HepG2 (cell line): Measurements from ENCODE around the gene SLC13A3. TPM values are rescaled to one million over a fixed set of nuclear protein-coding genes. Genes with fewer than 3 reads are reported as not detected.
A peak's percentile ranks its signal among the peaks of the same experiment; 100 is the strongest.

ENCODE experiments used
- BRD4 ChIP-seq: sonication (generic); formaldehyde crosslinking; IDR thresholded peaks from 2 replicates; pipeline ENCODE4 v1.4.0; 2020; ENCODE audit warnings: missing genetic modification reagents
- CREM ChIP-seq, 2 experiments: sonication (generic) in 1 of 2; formaldehyde crosslinking in 1 of 2; IDR thresholded peaks; 2 replicates each; pipeline versions ENCODE4 v1.4.0 to v1.6.1; 2016 to 2020; ENCODE audit warnings: antibody characterized with exemption in 1 of 2, mild to moderate bottlenecking in 1 of 2, missing genetic modification reagents in 1 of 2
- EP300 ChIP-seq, 3 experiments: sonication (generic) in 1 of 3; formaldehyde crosslinking in 1 of 3; IDR thresholded peaks; 2 replicates each; pipeline versions ENCODE4 v1.5.1 to v1.6.1; 2011 to 2020; ENCODE audit warnings: low read depth in 2 of 3, low read length in 2 of 3, borderline replicate concordance in 1 of 3, improper control_type of control experiment in 1 of 3, mild to moderate bottlenecking in 1 of 3, missing genetic modification reagents in 1 of 3, moderate library complexity in 1 of 3
- FOXP4 ChIP-seq: sonication (generic); formaldehyde crosslinking; IDR thresholded peaks from 2 replicates; pipeline ENCODE4 v1.4.0; 2020; ENCODE audit warnings: missing genetic modification reagents
- MEF2D ChIP-seq: sonication (generic); formaldehyde crosslinking; IDR thresholded peaks from 2 replicates; pipeline ENCODE4 v1.5.1; 2020; ENCODE audit warnings: mild to moderate bottlenecking, missing genetic modification reagents
- MTA3 ChIP-seq: sonication (generic); formaldehyde crosslinking; IDR thresholded peaks from 2 replicates; pipeline ENCODE4 v1.4.0; 2020; ENCODE audit warnings: missing genetic modification reagents
- MTF2 ChIP-seq: sonication (generic); formaldehyde crosslinking; IDR thresholded peaks from 2 replicates; pipeline ENCODE4 v1.5.0; 2020; ENCODE audit warnings: missing genetic modification reagents, borderline replicate concordance
- NCOA1 ChIP-seq: sonication (generic); formaldehyde crosslinking; IDR thresholded peaks from 2 replicates; pipeline ENCODE4 v1.9.0; 2021; ENCODE audit warnings: missing genetic modification reagents
- NR0B2 ChIP-seq: sonication (generic); formaldehyde crosslinking; IDR thresholded peaks from 2 replicates; pipeline ENCODE4 v1.4.0; 2020; ENCODE audit warnings: mild to moderate bottlenecking, missing genetic modification reagents
- TCF12 ChIP-seq, 2 experiments: fragments of 450-650 bp in 1 of 2; sonication (generic) in 1 of 2; formaldehyde crosslinking in 1 of 2; IDR thresholded peaks; 2 replicates each; pipeline versions ENCODE4 v1.6.1 to v1.8.0; 2017 to 2022; ENCODE audit warnings: antibody characterized with exemption in 1 of 2, mild to moderate bottlenecking in 1 of 2, missing genetic modification reagents in 1 of 2, moderate library complexity in 1 of 2
- ZBTB14 ChIP-seq: sonication (generic); formaldehyde crosslinking; IDR thresholded peaks from 2 replicates; pipeline ENCODE4 v1.4.0; 2020; ENCODE audit warnings: missing genetic modification reagents
- ZFY ChIP-seq: sonication (generic); formaldehyde crosslinking; IDR thresholded peaks from 2 replicates; pipeline ENCODE4 v1.4.0; 2020; ENCODE audit warnings: missing genetic modification reagents
- ZKSCAN5 ChIP-seq: sonication (generic); formaldehyde crosslinking; IDR thresholded peaks from 2 replicates; pipeline ENCODE4 v1.5.1; 2020; ENCODE audit warnings: mild to moderate bottlenecking, missing genetic modification reagents
- ZKSCAN8 ChIP-seq: IDR thresholded peaks from 2 replicates; pipeline ENCODE4 v1.6.1; 2016; ENCODE audit warnings: borderline replicate concordance, missing genetic modification reagents, missing compliant biosample characterization
- ZMYM2 ChIP-seq: sonication (generic); formaldehyde crosslinking; IDR thresholded peaks from 2 replicates; pipeline ENCODE4 v1.8.0; 2022; ENCODE audit warnings: mild to moderate bottlenecking, missing genetic modification reagents
- ZNF205 ChIP-seq: IDR thresholded peaks from 2 replicates; pipeline ENCODE4 v1.6.1; 2018; ENCODE audit warnings: missing biosample characterization, missing genetic modification reagents
- ZNF343 ChIP-seq: sonication (generic); formaldehyde crosslinking; IDR thresholded peaks from 2 replicates; pipeline ENCODE4 v1.4.0; 2020; ENCODE audit warnings: mild to moderate bottlenecking, missing genetic modification reagents
- ZNF639 ChIP-seq: conservative IDR thresholded peaks from 2 replicates; pipeline ENCODE4 v1.6.1; 2018; ENCODE audit warnings: missing genetic modification reagents
- ZNF670 ChIP-seq: sonication (generic); formaldehyde crosslinking; IDR thresholded peaks from 2 replicates; pipeline ENCODE4 v1.8.0; 2022; ENCODE audit warnings: mild to moderate bottlenecking, missing genetic modification reagents, borderline replicate concordance
- ZNF703 ChIP-seq: sonication (generic); formaldehyde crosslinking; IDR thresholded peaks from 2 replicates; pipeline ENCODE4 v1.5.1; 2020; ENCODE audit warnings: missing genetic modification reagents, mild to moderate bottlenecking, moderate library complexity, borderline replicate concordance
- ZNF724P ChIP-seq: sonication (generic); formaldehyde crosslinking; IDR thresholded peaks from 2 replicates; pipeline ENCODE4 v1.8.0; 2022; ENCODE audit warnings: missing genetic modification reagents, borderline replicate concordance
- polyA plus RNA-seq, 8 experiments: library from polyadenylated mRNA; depleted of rRNA in 3 of 8; stranded (reverse) in 7 of 8; unstranded in 1 of 8; fragments of >200 nt; fragmentation: Illumina TruSeq in 4 of 8; extraction: Trizol in 4 of 8; gene quantifications; 2 replicates each; pipeline versions ENCODE4 v1.2.1 to v1.2.3, GENCODE V29; 2011 to 2016; ENCODE audit warnings: low read depth in 4 of 8, missing spikeins in 1 of 8, mixed read lengths in 1 of 8; ENCODE audit not compliant: insufficient read depth in 1 of 8
- total RNA-seq, 5 experiments: library from RNA; depleted of rRNA; stranded (reverse); fragments of >200 nt; fragmentation: Illumina TruSeq; extraction: Trizol; gene quantifications; 2 replicates each; pipeline ENCODE4 v1.2.3, GENCODE V29; 2016; ENCODE audit warnings: low read depth in 1 of 5
- TF ChIP-seq, protein P1 (sequence below): sonication (generic); formaldehyde crosslinking; IDR thresholded peaks from 2 replicates; pipeline ENCODE4 v1.8.0; 2023; ENCODE audit warnings: mild to moderate bottlenecking, missing genetic modification reagents

SLC13A3 gene
- total and polyA plus RNA-seq, 2 of the 13 experiments (the other 11 are each of a cell fraction or from before 2014, with no cell fraction given): 66.5 to 76.0 TPM

DNA sequence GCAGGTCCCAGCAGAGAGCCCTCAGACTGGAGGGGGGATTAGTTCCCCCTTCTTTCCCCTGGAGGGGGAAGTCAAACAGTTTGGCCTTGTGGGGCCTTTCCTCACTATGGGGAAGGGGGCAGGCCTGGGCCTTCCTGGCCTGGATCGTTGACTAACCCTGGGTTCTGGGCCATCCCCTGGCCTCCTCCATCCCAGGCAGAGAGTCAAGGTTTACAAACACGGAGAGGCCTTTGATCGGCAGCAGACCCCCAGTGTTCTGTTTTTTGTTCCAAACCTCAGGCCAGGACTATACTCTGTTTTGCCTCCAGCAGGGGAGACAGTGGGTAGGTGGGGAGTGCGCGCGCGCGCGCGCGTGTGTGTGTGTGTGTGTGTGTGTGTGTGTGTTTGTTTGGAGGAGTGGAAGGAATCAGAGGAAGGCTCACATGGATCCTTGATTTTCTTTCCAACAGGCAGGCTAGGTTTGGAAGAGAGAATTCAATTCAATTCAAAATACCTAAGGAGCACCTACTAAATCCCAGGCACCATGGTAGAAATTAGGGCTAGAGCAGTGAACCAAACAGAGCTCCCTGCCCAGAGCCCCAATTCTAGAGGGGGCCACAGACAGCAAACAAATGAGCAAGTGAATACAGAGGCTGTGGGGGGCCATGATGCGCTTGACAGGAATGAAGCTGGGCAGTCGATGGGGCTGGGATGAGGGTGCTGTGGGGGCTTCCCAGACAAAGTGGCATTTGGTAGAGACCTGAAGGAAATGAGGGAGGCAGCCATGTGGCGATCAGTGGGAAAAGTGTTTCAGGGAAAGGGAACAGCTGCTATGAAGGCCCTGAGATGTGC, 23.2 kb upstream of the SLC13A3 start (continued):
- peak; percentile 26; the same call in 1 of the 2 replicates for TF ChIP-seq ZKSCAN5 (CRISPR knock-in tag)
- TF ChIP-seq MTF2 (CRISPR knock-in tag): no peak
- no peak for TF ChIP-seq ZNF703 (CRISPR knock-in tag)
- TF ChIP-seq ZKSCAN8 (CRISPR knock-in tag): peak; percentile 2
- peak; percentile 54; the same call in 1 of the 2 replicates for TF ChIP-seq ZNF205
- peak; percentile 84 for TF ChIP-seq ZNF670 (CRISPR knock-in tag)
- TF ChIP-seq ZMYM2 (CRISPR knock-in tag): peak; percentile 92
- 0 out of 2 replicates have a peak, but pooled peaks have one; percentile 58 for TF ChIP-seq ZNF724P
- TF ChIP-seq MTA3: no peak
- TF ChIP-seq, protein P1, sequence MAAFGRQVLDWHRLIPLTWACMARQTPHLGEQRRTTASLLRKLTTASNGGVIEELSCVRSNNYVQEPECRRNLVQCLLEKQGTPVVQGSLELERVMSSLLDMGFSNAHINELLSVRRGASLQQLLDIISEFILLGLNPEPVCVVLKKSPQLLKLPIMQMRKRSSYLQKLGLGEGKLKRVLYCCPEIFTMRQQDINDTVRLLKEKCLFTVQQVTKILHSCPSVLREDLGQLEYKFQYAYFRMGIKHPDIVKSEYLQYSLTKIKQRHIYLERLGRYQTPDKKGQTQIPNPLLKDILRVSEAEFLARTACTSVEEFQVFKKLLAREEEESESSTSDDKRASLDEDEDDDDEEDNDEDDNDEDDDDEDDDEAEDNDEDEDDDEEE (CRISPR knock-in tag): no peak
- TF ChIP-seq FOXP4: peak; percentile 90
- no peak for TF ChIP-seq TCF12 (IDR thresholded peaks at IDR 0.05)
- TF ChIP-seq TCF12 (CRISPR knock-in tag; IDR thresholded peaks at IDR 0.05): peak; percentile 90
- peak; percentile 86 for TF ChIP-seq ZBTB14 (CRISPR knock-in tag)
- peak; percentile 94 for TF ChIP-seq NCOA1 (CRISPR knock-in tag)
- TF ChIP-seq NR0B2 (CRISPR knock-in tag): peak; percentile 40; the same call in 1 of the 2 replicates
- TF ChIP-seq ZNF639: peak; percentile 51; the same call in 1 of the 2 replicates
- peak; percentile 55 to 95; a peak in 3 of 4 replicates for TF ChIP-seq EP300 (IDR thresholded peaks at IDR 0.05; ENCODE audit: low read depth in 2 of 2, low read length in 2 of 2)
- peak; percentile 90 for TF ChIP-seq EP300 (CRISPR knock-in tag; IDR thresholded peaks at IDR 0.05; ENCODE audit: borderline replicate concordance)
- TF ChIP-seq CREM (IDR thresholded peaks at IDR 0.05): peak; percentile 90
- TF ChIP-seq CREM (CRISPR knock-in tag; IDR thresholded peaks at IDR 0.05): no peak
- TF ChIP-seq MEF2D: peak; percentile 67; the same call in 1 of the 2 replicates
- peak; percentile 91 for TF ChIP-seq ZFY
- peak; percentile 70; the same call in 1 of the 2 replicates for TF ChIP-seq ZNF343 (CRISPR knock-in tag)
- peak; percentile 70 for TF ChIP-seq BRD4 (CRISPR knock-in tag)
